Measurements from ENCODE around the gene HORMAD1.
A peak's percentile ranks its signal among the peaks of the same experiment; 100 is the strongest.
"Not testable (repeated sequence)": the region's sequence is repeated elsewhere in the genome, so short reads cannot be mapped to it uniquely, and the experiment has no call there.

The HORMAD1 gene, protein sequence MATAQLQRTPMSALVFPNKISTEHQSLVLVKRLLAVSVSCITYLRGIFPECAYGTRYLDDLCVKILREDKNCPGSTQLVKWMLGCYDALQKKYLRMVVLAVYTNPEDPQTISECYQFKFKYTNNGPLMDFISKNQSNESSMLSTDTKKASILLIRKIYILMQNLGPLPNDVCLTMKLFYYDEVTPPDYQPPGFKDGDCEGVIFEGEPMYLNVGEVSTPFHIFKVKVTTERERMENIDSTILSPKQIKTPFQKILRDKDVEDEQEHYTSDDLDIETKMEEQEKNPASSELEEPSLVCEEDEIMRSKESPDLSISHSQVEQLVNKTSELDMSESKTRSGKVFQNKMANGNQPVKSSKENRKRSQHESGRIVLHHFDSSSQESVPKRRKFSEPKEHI

DNA sequence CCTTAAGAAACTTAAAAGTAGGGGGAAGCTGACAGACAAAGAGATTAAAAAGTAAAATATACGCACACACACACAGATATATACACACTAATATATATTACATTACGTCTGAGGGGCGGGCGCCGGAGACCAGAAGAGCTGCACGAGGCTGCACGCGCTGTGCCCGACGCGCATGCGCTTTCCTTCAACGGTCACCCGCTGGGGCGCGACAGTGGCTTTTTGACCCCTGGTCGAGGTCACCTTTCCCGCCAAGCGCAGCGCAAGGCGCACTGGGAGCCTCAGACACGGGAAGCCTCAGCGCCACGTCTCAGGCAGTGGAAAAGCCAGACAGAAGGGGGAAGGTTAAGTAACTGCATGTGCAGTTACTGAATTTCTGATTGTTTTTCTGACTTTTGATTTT lies at the start of gene HORMAD1:
Gene HORMAD1, minus strand, starts transcription at position 193 of the 400 bp plus-strand sequence. CDS start 1,390 bp downstream, outside the sequence.
- DNase-seq: no peak

DNA sequence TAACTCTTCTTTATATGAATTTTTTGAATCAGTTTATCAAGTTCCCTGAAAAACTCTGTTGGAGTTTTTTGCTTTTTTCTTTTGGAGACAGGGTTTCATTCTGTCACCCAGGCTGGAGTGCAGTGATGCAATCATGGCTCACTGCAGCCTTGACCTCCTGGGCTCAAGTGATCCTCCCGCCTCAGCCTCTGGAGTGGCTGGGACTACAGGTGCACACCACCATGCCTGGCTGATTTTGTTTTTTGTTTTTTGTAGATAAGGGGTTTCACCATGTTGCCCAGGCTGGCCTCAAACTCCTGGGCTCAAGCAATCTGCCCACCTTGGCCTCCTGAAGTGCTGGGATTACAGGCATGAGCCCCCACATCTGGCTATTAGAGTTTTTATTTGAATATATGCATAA lies 47.0 kb upstream of the HORMAD1 start:
- not testable (repeated sequence) for DNase-seq

DNA sequence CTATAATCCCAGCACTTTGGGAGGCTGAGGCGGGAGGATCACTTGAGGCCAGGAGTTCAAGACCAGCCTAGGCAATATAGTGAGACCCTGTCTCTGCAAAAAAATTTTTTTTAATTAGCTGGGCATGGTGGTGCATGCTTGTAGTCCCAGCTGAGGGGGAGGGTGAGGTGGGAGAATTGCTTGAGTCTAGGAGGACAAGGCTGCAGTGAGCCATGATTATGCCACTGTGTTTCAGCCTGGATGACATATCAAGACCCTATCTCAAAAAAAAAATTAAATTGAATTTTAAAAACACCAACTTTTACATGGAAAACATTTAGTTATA lies 45.2 kb upstream of the HORMAD1 start:
- DNase-seq: not testable (repeated sequence)

DNA sequence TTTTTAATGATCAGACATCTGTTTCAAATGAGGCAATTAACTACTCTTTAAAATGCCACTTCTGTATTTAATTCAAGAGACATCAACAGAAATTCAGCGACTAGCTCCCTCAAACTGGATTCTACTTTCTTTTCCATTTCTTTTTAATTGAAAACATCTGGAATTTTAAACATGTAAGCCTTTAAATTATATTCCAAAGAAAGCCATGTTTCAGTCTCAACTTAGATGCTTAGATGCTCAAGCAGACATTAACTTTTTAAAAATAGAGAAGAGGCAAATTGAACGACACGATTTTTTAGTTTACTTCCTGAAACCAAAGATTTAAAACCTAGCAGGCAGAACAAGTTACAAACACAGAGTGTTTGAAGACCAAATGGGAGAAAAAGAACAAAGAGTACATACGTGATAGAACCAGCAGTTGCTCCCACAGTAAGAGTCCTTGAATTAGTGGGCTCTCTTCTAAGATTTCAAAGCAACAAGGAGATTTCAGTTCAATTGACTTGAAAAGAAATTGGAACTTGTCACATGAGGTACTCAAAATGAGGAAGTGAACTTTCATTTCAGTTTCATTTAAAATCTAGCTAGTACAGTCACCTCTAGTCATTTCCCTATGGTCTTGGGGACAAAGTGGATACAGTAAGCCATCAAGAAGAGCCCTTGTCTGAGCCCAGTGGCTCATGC lies 44.7 kb upstream of the HORMAD1 start, which contains the start of gene CTSS:
Gene CTSS, minus strand, starts transcription at position 483 of the 681 bp plus-strand sequence. CDS start 1,015 bp downstream, outside the sequence.
- peak; percentile 87 to 91 for DNase-seq

DNA sequence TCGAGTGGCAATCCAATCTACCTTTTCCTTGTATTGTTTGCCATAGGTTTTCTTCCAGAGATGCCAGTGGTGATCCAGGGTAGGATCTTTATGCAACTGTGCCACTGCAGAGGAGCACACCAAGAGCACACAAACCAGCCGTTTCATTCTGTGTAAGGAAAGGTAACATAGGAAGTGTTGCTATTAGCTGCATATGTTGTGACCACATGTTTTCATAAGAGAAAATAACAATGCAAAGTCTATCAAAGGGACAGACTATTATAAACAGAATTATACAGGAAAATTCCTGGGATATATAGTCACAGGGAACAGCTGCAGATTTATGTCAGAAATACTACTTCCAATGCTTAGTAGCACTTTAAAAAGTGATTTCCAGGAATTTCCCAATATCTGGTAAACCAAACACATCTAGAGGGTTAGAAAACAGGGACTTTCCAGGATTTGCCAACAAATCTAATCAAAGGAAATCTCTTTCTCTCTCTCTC lies 44.0 kb upstream of the HORMAD1 start:
- no peak for DNase-seq

DNA sequence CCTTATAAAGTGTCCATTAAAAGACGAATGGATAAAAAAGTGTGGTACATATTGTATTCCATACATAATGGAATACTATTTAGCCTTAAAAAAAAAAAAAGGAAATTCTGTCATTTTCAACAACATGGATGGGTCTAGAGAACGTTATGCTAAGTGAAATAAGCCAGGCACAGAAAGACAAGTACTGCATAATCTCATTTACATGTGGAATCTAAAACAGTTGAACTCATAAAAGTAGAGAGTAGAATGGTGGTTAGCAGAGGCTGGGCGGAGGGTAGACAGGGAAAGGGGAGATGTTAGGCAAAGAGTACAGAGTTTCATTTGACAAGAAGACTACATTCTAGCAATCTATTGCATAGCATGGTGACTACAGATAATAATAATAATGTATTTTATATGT lies 42.3 kb upstream of the HORMAD1 start:
- no peak for DNase-seq

DNA sequence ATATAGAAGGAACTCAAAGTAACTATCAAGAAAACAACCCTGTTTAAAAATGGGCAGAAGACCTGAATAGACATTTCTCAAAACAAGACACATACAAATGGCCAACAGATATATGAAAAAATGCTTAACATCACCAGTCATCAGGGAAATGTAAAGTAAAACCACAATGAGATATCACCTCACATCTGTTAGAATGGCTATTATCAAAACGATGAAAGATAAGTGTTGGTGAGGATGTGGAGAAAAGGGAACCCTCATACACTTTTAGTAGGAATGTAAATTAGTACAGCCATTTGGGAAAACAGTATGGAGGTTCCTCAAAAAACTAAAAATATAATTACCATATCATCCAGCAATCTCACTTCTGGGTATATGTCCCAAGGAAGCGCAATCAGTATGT lies 41.9 kb upstream of the HORMAD1 start:
- DNase-seq: no peak

DNA sequence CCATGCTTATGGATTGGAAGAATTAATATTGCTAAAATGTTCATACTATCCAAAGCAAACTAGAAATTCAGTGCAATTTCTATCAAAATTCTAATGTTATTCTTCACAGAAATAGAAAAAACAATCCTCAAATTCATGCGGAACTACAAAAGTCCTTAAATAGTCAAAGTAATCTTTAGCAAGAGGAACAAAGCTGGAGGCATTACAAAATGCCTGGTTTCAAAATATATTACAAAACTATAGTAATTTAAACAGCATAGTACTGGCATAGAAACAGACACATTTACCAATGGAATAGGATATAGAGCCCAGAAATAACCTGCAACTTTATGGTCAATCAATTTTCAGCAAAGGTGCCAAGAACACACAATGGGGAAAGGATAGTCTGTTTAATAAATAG lies 41.1 kb upstream of the HORMAD1 start:
- no peak for DNase-seq

DNA sequence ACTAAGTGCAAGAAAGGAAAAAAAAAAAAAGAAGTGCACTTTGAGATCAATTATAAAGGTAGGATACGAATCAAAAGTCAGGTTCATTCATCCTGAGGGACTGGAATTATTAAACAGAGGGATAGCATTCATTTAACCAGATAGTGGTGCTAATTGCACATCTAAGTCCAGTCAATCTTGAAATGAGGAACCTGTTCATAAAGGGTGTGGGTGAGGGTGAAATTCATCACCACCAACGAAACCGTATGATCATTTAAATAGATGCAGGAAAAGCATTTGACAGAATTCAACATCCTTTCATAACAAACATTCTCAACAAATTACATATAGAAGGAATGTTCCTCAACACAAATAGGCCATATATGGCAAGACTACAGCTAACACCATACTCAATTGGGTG lies 39.3 kb upstream of the HORMAD1 start:
- peak; percentile 23 to 25 for DNase-seq

DNA sequence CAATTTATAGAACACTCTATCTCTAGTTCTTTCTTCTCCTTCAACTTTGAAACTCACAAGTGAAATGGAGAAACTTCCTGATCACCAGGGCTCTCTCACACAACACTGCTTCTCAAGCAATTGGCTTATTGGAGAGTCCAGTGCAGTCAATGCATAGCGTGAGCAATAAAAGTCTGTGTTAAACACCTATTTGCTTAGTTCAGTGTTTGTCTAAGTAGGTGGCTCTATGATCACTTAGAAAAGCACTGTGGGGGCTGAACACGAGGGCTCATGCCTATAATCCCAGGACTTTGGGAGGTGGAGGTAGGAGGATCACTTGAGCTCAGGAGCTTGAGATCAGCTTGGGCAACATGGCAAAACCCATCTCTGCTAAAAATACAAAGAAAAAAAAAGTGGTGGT lies 32.7 kb upstream of the HORMAD1 start:
- DNase-seq: no peak

DNA sequence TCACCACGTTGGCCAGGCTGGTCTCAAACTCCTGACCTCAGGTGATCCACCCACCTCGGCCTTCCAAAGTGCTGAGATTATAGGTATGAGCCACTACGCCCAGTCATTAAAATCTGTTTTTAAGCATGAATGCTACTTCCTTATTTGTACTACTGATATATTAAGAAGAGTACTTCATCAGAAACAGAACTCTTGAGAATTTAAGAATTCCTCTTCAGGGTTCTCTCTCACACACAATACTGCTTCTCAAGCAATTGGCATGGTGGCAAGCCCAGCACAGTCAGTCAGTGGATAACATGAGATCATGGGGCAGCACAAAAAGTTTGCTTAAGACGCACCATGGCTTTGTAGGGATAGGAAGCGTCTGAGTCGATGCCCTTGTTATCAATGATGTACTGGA lies 30.7 kb upstream of the HORMAD1 start:
- DNase-seq: no peak

DNA sequence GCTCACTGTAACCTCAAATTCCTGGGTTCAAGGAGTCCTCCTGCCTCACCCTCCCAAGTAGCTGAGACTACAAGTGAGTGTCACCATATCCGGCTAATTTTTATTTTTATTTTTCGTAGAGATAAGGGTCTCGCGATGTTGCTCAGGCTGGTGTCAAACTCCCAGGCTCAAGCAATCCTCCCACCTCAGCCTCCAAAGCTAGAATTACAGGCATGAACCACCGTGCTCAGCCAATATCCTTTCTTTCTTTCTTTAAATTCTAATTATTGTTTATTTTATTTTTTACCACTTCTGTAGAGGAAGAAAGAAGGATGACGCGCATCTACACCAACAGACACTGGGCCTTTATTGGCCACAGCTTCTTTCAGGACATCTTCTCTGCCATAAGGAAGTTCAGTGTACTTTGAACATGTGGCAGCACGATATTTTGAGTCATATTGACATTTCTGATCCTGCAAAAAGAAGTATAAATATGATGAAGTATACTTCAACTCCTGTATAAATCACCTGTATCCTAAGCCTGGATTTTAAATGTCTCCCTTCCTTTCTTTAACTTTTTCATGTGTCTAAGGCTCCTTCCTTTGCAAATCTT lies 29.1 kb upstream of the HORMAD1 start:
- no peak for DNase-seq

DNA sequence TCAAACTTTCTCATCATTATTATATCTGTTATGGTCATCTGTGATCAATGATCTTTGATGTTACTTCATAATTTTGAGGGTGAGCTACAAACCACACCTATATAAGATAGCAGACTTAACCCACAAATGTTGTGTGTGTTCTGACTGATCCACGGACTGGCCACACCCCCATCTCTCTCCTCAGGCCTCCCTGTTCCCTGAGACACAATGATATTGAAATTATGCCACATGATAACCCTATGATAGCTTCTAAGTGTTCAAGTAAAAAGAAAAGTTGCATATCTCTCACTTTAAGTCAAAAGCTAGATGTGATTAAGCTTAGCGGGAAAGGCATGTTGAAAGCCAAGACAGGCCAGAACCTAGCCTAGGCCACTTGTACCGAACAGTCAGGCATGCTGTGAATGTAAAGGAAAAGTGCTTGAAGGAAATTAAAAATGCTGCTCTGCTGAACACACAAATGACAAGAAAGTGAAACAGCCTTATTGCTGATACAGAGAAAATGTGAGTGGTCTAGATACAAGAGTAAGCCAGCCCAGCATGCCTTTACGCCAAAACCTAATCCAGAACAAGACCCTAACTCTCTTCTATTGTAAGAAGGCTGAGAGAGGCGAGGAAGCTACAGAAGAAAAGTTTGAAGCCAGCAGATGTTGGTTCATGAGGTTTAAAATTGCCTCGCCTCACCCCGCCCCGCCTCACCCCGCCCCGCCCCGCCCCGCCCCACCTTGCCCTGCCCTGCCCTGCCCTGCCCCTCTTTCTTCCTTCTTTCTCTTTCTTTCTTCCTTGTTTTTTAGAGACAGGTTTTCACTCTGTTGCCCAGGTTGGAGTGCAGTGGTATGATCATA lies 28.4 kb upstream of the HORMAD1 start:
- DNase-seq: no peak

DNA sequence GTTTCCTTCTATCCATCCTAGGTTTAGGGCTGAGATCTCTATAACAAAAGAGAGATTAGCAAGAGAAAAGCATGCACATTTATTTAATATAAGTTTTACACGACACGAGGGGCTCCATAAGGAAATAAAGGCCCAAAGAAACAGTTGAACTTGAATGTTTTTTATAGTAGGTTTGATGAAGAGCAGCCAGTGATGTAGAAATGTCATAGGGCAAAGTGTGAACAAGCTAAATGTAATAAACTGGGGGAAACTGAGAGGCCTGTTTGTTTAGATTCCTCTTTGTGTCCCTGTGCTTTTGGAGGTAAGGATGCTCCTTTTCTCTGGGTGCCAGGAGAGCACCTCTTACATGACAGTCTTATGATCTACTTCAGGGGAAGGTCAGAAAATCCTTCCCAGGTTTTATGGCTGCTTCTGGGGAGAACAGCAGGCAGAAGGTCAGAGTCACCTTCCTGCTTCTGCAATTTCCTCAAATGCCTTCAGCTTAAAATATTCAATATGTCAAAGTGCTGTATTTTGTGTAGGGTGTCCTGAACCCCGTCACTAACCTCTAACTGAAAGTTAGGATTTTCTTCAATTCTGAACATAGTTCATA lies 9.5 kb upstream of the HORMAD1 start:
- no peak for DNase-seq

DNA sequence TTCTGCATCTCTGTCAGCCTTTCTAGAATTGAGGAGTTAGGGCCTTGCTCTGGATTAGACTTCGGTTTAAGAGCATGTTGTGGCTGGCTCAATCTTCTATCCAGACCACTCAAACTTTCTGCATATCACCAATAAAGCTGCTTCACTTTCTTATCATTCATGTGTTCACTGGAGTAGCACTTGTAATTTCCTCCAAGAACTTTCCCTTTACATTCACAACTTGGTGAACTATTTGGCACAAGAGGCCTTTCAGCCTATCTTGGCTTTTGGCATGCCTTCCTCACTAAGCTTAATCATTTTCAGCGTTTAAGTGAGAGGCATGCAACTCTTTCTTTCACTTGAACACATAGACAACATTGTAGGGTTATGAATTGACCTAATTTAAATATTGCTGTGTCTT lies 3.6 kb upstream of the HORMAD1 start:
- DNase-seq: no peak

DNA sequence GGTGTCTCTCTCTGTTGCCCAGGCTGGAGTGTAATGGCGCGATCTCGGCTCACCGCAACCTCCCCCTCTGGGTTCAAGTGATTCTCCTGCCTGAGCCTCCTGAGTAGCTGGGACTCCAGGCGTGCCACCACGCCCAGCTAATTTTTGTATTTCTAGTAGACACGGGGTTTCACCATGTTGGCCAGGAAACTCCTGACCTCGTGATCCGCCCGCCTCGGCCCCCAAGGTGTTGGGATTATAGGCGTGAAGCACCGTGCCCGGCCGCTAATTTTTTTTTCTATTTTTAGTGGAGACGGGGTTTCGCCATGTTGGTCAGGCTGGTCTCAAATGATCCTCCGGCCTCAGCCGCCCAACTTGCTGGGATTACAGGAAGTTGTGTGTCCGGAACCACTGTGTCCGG lies 597 bp downstream of the HORMAD1 start:
- no peak for DNase-seq

DNA sequence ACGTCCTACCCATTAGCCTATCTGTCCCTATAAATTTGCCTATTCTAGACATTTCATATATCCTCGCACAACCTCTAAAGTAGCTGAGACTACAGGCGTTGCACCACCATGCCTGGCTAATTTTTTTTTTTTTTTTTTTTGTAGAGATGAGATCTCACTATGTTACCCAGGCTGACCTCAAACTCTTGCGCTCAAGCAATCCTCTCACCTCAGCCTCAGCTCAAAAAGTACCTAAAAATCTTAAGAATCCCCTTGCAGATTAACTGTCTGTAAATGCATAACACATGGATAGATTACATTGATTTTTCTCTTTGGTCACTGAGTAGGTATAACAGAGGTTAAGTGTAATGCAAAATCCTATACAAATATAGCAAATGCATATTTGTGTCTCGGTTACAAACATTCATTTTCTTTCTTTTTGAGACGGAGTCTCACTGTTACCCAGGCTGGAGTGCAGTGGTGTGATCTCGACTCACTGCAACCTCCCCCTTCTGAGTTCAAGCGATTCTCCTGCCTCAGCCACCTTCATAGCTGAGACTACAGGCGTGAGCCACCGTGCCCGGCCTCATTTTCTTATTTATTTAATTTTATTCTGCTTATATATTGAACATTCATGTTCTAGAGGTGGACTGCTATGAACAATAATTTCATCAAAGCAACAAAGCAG lies 2.3 kb downstream of the HORMAD1 start:
- DNase-seq: no peak

DNA sequence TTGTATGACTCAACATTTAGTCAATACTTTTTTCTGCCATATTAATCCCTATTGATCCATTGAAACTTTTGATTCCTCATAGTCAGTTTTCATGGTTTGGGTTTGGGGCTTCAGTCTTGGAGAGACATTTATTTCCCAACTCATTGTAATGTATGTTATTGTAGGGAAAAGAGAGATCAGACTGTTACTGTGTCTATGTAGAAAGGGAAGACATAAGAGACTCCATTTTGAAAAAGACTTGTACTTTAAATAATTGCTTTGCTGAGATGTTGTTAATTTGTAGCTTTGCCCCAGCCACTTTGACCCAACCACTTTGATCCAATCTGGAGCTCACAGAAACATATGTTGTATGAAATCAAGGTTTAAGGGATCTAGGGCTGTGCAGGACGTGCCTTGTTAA lies 11.7 kb downstream of the HORMAD1 start:
- not testable (repeated sequence) for DNase-seq

DNA sequence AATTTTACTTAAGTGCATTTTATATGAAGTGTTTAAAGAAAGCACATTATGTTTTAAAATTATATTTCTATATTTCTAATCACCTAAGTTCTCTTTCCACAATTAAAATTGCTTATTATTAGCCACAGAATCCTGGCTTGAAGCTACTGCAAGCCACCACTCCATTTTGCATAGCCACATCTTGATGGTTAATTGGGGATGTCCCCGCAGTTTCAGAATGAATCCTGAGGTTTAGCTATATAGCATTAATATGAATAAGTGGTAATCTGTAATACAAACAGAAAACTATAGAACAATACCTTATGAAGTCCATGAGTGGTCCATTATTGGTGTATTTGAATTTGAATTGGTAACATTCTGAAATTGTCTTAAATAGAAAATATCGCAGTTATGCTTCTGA lies 12.1 kb downstream of the HORMAD1 start:
- no peak for DNase-seq

DNA sequence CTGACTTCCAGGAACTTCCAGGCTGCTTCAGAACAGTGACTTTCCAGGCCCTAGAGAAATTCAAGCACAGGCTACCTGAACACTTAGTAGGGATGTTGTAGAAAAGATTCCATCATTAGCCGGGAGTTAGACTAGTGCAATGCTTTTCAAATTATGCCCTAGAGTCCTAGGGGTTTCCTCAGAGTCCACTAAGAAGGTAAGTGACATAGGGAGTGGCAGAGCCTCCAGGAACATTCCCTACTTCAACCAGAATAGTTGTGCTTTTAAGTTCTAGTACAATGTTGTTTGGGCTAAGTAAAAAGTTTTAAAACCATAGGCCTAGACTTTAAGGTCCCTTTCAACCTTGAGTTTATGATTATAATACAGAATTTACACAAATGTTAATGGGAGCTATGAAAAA lies 14.6 kb downstream of the HORMAD1 start:
- DNase-seq: no peak

DNA sequence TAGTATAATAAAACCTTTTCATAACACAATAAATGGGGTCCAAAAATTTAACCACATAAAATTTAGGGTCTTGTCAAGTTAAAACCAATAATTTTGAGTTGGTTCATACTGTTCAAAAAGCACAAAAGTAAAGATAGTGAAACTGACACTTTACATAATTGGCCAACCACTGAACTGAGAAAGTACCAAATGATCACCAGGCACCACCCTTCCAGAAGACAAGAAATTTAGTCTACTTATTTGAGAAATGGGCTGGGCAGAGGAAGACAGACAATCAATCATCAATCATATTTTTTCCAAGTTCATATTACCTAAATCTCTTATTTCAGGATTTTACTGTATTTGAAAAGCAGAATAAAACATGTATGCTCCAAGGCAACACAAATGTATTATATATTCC lies 17.3 kb downstream of the HORMAD1 start:
- no peak for DNase-seq
